Kidney (tissue), 14 donors: ENCODE data around the gene FHDC1. TPM values are rescaled to one million over a fixed set of nuclear protein-coding genes. Genes with fewer than 3 reads are reported as not detected.

ENCODE experiments used
- DNase-seq, 5 donors: peaks; one replicate each; pipeline ENCODE4 v3.0.0-alpha.2; 2013 to 2020
- FAIRE-seq: peaks from 2 replicates; lab custom pipeline; 2012; peaks lifted over from hg19 to GRCh38; lab: Jason Lieb, UNC
- H3K27ac ChIP-seq, 2 donors: one replicate each; pipeline ENCODE4 v1.7.0; 2013; ENCODE audit warnings: low read depth in 2 of 2, low read length in 2 of 2, inconsistent platforms in 1 of 2
- H3K27me3 ChIP-seq: one replicate; pipeline ENCODE4 v1.7.1; 2013; ENCODE audit warnings: low read length, inconsistent platforms; ENCODE audit not compliant: control insufficient read depth, insufficient read depth
- H3K36me3 ChIP-seq, 3 donors: one replicate each; pipeline versions ENCODE4 v1.7.0 to v1.7.1; 2013; ENCODE audit warnings: low read length in 3 of 3, control low read depth in 1 of 3, inconsistent platforms in 1 of 3; ENCODE audit not compliant: insufficient read depth in 3 of 3, control insufficient read depth in 2 of 3
- H3K4me1 ChIP-seq, 3 donors: one replicate each; pipeline versions ENCODE4 v1.7.0 to v1.7.1; 2013; ENCODE audit warnings: low read length in 3 of 3, inconsistent platforms in 1 of 3, low read depth in 1 of 3; ENCODE audit not compliant: control insufficient read depth in 2 of 3, insufficient read depth in 2 of 3
- H3K4me3 ChIP-seq, 3 donors: one replicate each; pipeline versions ENCODE4 v1.7.0 to v1.8.1; 2013; ENCODE audit warnings: low read length in 3 of 3, control low read depth in 1 of 3, inconsistent platforms in 1 of 3
- H3K9ac ChIP-seq, 3 donors: one replicate each; pipeline versions ENCODE4 v1.7.0 to v1.7.1; 2013; ENCODE audit warnings: low read length in 3 of 3, control low read depth in 1 of 3, inconsistent platforms in 1 of 3
- H3K9me3 ChIP-seq, 3 donors: one replicate each; pipeline versions ENCODE4 v1.7.0 to v1.7.1; 2013; ENCODE audit warnings: low read length in 3 of 3, control low read depth in 1 of 3, inconsistent platforms in 1 of 3; ENCODE audit not compliant: control insufficient read depth in 2 of 3, insufficient read depth in 1 of 3
- intact Hi-C: fragments of 100-400 bp; cut with DNase I; formaldehyde crosslinking; loops from one replicate; pipeline ENCODE4 v1.11.1; 2022
- polyA plus RNA-seq: library from polyadenylated mRNA; stranded (reverse); fragments of 350-450 nt; fragmentation: Illumina TruSeq; extraction: RNeasy Lipid Tissue Mini Kit (QIAGEN cat#74804); gene quantifications from one replicate; pipeline ENCODE4 v1.2.3, GENCODE V29; 2014; ENCODE audit warnings: low read depth, low replicate concordance; ENCODE audit not compliant: insufficient read depth
- total RNA-seq: library from RNA; stranded (reverse); fragmentation: NEBNext Ultra II Directional; extraction: Animal tissue kit (Norgen Biotek cat#: 25700); gene quantifications from one replicate; pipeline ENCODE4 v1.2.1, GENCODE V29; 2021
- TF ChIP-seq, protein P1 (sequence below): IDR thresholded peaks from 3 replicates; pipeline ENCODE4 v1.5.1; 2012; ENCODE audit warnings: mild to moderate bottlenecking, moderate library complexity, borderline replicate concordance; ENCODE audit not compliant: insufficient read depth; ENCODE audit errors: extremely low read depth
- donor health status: control.
- donor health status: control.
- donor health status: control.
- donor health status: control.
- donor health status: control.
- donor health status: DM: yes; HTN: yes; CAD: no.
- donor health status: Normal renal cell carcinoma (clear cell type).

FHDC1 gene
- total and polyA plus RNA-seq, 2 donors from 2014 or later: 1.5 to 5.9 TPM

DNA sequence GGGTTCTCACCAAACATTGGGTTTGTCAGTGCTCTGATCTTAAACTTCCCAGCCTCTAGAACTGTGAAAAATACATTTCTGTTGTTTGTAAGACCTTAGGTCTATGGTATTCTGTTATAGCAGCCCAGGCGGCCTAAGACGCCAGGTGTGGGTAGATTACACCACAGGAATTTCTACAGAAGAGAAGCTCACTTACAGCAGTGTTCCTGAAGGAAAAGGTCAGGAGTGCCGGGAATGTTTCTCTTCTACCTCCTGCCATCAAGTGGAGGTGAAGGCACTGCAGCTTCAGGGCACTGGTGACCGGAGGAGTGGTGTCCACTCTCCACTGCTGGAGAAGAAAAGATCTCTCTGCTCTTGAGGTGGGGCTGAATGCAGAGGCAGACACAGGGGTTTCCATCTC lies 45.7 kb downstream of the FHDC1 start:
- no peak overlapping the region for H3K4me3 ChIP-seq
- no peaks in the 10 kb centered on the region for H3K36me3 ChIP-seq
- intact Hi-C loops: no loop called here
- H3K4me1 ChIP-seq: no peaks in the 10 kb centered on the region
- H3K27me3 ChIP-seq: no peaks in the 10 kb centered on the region
- H3K9me3 ChIP-seq: no peaks in the 10 kb centered on the region
- FAIRE-seq: no peak
- no peak for DNase-seq
- H3K27ac ChIP-seq: no peak overlapping the region
- TF ChIP-seq, protein P1, sequence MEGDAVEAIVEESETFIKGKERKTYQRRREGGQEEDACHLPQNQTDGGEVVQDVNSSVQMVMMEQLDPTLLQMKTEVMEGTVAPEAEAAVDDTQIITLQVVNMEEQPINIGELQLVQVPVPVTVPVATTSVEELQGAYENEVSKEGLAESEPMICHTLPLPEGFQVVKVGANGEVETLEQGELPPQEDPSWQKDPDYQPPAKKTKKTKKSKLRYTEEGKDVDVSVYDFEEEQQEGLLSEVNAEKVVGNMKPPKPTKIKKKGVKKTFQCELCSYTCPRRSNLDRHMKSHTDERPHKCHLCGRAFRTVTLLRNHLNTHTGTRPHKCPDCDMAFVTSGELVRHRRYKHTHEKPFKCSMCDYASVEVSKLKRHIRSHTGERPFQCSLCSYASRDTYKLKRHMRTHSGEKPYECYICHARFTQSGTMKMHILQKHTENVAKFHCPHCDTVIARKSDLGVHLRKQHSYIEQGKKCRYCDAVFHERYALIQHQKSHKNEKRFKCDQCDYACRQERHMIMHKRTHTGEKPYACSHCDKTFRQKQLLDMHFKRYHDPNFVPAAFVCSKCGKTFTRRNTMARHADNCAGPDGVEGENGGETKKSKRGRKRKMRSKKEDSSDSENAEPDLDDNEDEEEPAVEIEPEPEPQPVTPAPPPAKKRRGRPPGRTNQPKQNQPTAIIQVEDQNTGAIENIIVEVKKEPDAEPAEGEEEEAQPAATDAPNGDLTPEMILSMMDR: no peak
- H3K9ac ChIP-seq: no peak overlapping the region

- H3K27ac ChIP-seq: no peak overlapping the region
- DNase-seq (no peak), FAIRE-seq (no peak)
- TF ChIP-seq, protein P1: no peak
- no peaks in the 10 kb centered on the region for H3K27me3 ChIP-seq
- no peak overlapping the region for H3K4me3 ChIP-seq
- intact Hi-C loops: no loop called here
- no peaks in the 10 kb centered on the region for H3K4me1 ChIP-seq
- no peaks in the 10 kb centered on the region for H3K9me3 ChIP-seq
- H3K9ac ChIP-seq: no peak overlapping the region
- H3K36me3 ChIP-seq: no peaks in the 10 kb centered on the region
Observed at GRCh38 chr4:152983221-152983620, 47.1 kb downstream of the FHDC1 start.

DNA sequence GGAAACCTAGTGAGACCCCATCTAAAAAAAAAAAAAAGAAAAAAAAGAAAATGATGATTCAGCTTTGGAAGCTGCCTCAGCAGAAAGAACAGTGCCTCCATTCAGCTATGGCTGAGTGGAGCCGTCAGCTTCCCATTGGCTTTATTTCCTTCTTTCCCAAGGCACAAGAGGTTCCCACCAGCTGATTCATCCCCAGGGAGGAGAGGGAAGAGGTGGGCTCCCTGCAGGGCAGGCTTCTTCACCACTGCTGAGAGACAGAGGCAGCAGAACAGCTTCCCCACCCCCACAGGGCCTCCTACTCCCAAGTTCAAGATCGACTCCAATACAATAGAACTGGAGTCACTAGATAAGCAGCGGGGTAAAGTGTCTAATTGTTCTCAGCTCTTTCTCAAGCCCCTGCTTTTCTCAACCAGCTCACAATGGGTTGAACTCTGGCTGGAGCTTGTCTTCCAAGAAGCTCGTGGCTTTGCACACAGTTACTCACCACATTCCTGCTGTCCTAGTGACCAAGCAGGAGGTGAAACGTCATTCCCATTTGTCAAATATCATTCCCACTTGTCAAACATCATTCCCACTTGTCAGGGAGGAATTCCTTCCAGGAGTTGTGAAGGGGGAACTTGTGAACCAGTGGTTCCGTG lies 47.8 kb downstream of the FHDC1 start:
- intact Hi-C loops: no loop called here
- no peaks in the 10 kb centered on the region for H3K27me3 ChIP-seq
- FAIRE-seq (no peak), DNase-seq (no peak)
- H3K4me1 ChIP-seq: no peaks in the 10 kb centered on the region
- TF ChIP-seq, protein P1: no peak
- no peaks in the 10 kb centered on the region for H3K9me3 ChIP-seq
- H3K27ac ChIP-seq: no peak overlapping the region
- H3K4me3 ChIP-seq: no peak overlapping the region
- no peak overlapping the region for H3K9ac ChIP-seq
- no peaks in the 10 kb centered on the region for H3K36me3 ChIP-seq
